Upper lobe of left lung (tissue), 4 donors: ENCODE data around the gene SGMS1.

Experiments
- CTCF ChIP-seq, 6 experiments: fragments of 450-650 bp in 4 of 6; fragments of 200-600 bp in 2 of 6; sonication (generic) in 2 of 6; IDR thresholded peaks; one replicate each; pipeline ENCODE4 v1.5.1; 2016 to 2019; ENCODE audit warnings: antibody characterized with exemption in 6 of 6
- POLR2A ChIP-seq, 4 donors: fragments of 450-650 bp; IDR thresholded peaks; one replicate each; pipeline ENCODE4 v1.5.1; 2016 to 2017; ENCODE audit warnings: antibody characterized with exemption in 4 of 4, mild to moderate bottlenecking in 2 of 4

GRCh38 chr10:50295367-50295766 is 328.4 kb downstream of the SGMS1 start:
- TF ChIP-seq CTCF (IDR thresholded peaks at IDR 0.05) (no peak), POLR2A (IDR thresholded peaks at IDR 0.05) (no peak)
